ENCODE measurements around the gene SRGAP1. TPM values are rescaled to one million over a fixed set of nuclear protein-coding genes. Genes with fewer than 3 reads are reported as not detected.

SRGAP1 gene
- total and polyA plus RNA-seq, 8 donors = 2.5 to 13.3 (median 7.5) TPM

GRCh38 chr12:63912651-63913050, 68.2 kb downstream of the SRGAP1 start:
- H3K27me3 ChIP-seq = no peaks in the 10 kb centered on the region
- no peak overlapping the region for H3K4me3 ChIP-seq
- 69 to 73% methylated on average over 2 of the region's 2 CpGs for WGBS, 2 donors
- H3K36me3 ChIP-seq = no peaks in the 10 kb centered on the region
- no peak for FAIRE-seq
- DNase-seq = no peak
- H3K4me1 ChIP-seq = peaks cover 26 to 42% (median 29%) of the 10 kb centered on the region in 3 donors
- intact Hi-C loops (cut with DNase I) = no loop called here
- H3K9me3 ChIP-seq = no peaks in the 10 kb centered on the region
- H3K27ac ChIP-seq = no peak overlapping the region
- TF ChIP-seq CTCF (IDR thresholded peaks at IDR 0.05) = no peak
- no peak for ATAC-seq

GRCh38 chr12:63913929-63914328, 69.4 kb downstream of the SRGAP1 start:
- DNase-seq (no peak), ATAC-seq (peak in 1 of 4 donors; percentile 31), FAIRE-seq (no peak)
- WGBS, 2 donors = 29 to 30% methylated on average over 2 of the region's 2 CpGs
- intact Hi-C loops (cut with DNase I) = no loop called here
- Histone ChIP-seq H3K4me3 (no peak overlapping the region), H3K27ac (peak overlapping the region in 1 of 4 donors; percentile 26), H3K4me1 (peaks cover 26 to 53% (median 35%) of the 10 kb centered on the region in 3 donors), H3K36me3 (no peaks in the 10 kb centered on the region), H3K9me3 (no peaks in the 10 kb centered on the region), H3K27me3 (no peaks in the 10 kb centered on the region)
- TF ChIP-seq CTCF (IDR thresholded peaks at IDR 0.05) = no peak

GRCh38 chr12:63915105-63915800, 70.8 kb downstream of the SRGAP1 start:
- Histone ChIP-seq H3K36me3 (no peaks in the 10 kb centered on the region), H3K4me3 (no peak overlapping the region), H3K27ac (peak overlapping the region in 2 of 4 donors; percentile 26 to 46), H3K4me1 (peaks cover 29 to 63% (median 32%) of the 10 kb centered on the region in 3 donors), H3K27me3 (no peaks in the 10 kb centered on the region), H3K9me3 (no peaks in the 10 kb centered on the region)
- ATAC-seq (peak; percentile 14 to 64 (median 44)), DNase-seq (no peak), FAIRE-seq (no peak)
- TF ChIP-seq CTCF (IDR thresholded peaks at IDR 0.05) = no peak
- intact Hi-C loops (cut with DNase I) = no loop called here
- 7% methylated on average over 2 of the region's 2 CpGs for WGBS, 2 donors

GRCh38 chr12:63916561-63917476, 72.3 kb downstream of the SRGAP1 start:
- no peaks in the 10 kb centered on the region for H3K36me3 ChIP-seq
- WGBS, 2 donors = 77 to 85% methylated on average over 7 of the region's 7 CpGs
- H3K4me1 ChIP-seq = peaks cover 29 to 63% (median 30%) of the 10 kb centered on the region in 3 donors
- TF ChIP-seq CTCF (IDR thresholded peaks at IDR 0.05) = no peak
- peak overlapping the region in 3 of 4 donors; percentile 25 to 60 (median 47) for H3K27ac ChIP-seq
- no peak overlapping the region for H3K4me3 ChIP-seq
- ATAC-seq (no peak), FAIRE-seq (no peak), DNase-seq (no peak)
- H3K9me3 ChIP-seq = no peaks in the 10 kb centered on the region
- H3K27me3 ChIP-seq = no peaks in the 10 kb centered on the region
- intact Hi-C loops (cut with DNase I) = no loop called here
